Ovary (tissue), 9 donors: ENCODE measurements around the gene NCS1. TPM values are rescaled to one million over a fixed set of nuclear protein-coding genes. Genes with fewer than 3 reads are reported as not detected.

Source experiments
- DNase-seq, 5 donors: peaks; one replicate each; pipeline ENCODE4 v3.0.0-alpha.2; 2019 to 2020
- H3K27ac ChIP-seq, 2 donors: fragments of 200-600 bp; one replicate each; pipeline versions ENCODE4 v1.5.1 to v1.8.0; 2019 to 2022
- H3K27me3 ChIP-seq: fragments of 200-600 bp; one replicate; pipeline ENCODE4 v1.8.0; 2022
- H3K36me3 ChIP-seq: fragments of 200-600 bp; sonication (generic); one replicate; pipeline ENCODE4 v1.5.1; 2019
- H3K4me1 ChIP-seq: one replicate; pipeline ENCODE4 v1.8.1; 2013; ENCODE audit warnings: mild to moderate bottlenecking, moderate library complexity; ENCODE audit not compliant: insufficient read depth
- H3K4me3 ChIP-seq: fragments of 200-600 bp; sonication (generic); one replicate; pipeline ENCODE4 v1.5.1; 2017
- H3K9me3 ChIP-seq, 2 donors: fragments of 200-600 bp in 1 of 2; sonication (generic) in 1 of 2; one replicate each; pipeline versions ENCODE4 v1.5.1 to v1.8.1; 2013 to 2019; ENCODE audit warnings: mild to moderate bottlenecking in 1 of 2, moderate library complexity in 1 of 2
- CTCF ChIP-seq, 3 donors: fragments of 450-650 bp in 2 of 3; fragments of 200-600 bp in 1 of 3; IDR thresholded peaks; one replicate each; pipeline versions ENCODE4 v1.5.1 to v1.8.0; 2016 to 2022; ENCODE audit warnings: antibody characterized with exemption in 3 of 3, mild to moderate bottlenecking in 1 of 3
- EP300 ChIP-seq: sonication (generic); formaldehyde crosslinking; IDR thresholded peaks from one replicate; pipeline ENCODE4 v1.6.1; 2017; ENCODE audit warnings: antibody characterized with exemption
- POLR2A ChIP-seq: fragments of 450-650 bp; IDR thresholded peaks from one replicate; pipeline ENCODE4 v1.6.1; 2017; ENCODE audit warnings: antibody characterized with exemption, mild to moderate bottlenecking, moderate library complexity
- WGBS, 3 donors: extraction: QIAGEN DNeasy Blood & Tissue Kit in 1 of 3; methylation state at CpG; one replicate each; pipeline versions ENCODE4 v1.1.5 to v1.1.7; 2013 to 2017; 5-methylcytosine and 5-hydroxymethylcytosine counted together
- intact Hi-C, 4 donors: fragments of 100-400 bp; cut with DNase I; formaldehyde crosslinking; loops; one replicate each; pipeline versions ENCODE4 v1.11.0 to v1.15.1; 2022 to 2023
- polyA plus RNA-seq, 2 donors: library from polyadenylated mRNA; stranded (reverse); fragments of 200-250 nt in 1 of 2; fragments of 350-450 nt in 1 of 2; fragmentation: Illumina TruSeq in 1 of 2; extraction: RNeasy Lipid Tissue Mini Kit (QIAGEN cat#74804) in 1 of 2; gene quantifications; one replicate each; pipeline ENCODE4 v1.2.3, GENCODE V29; 2013 to 2014
- total RNA-seq, 7 donors: library from RNA; depleted of rRNA in 2 of 7; stranded (reverse); fragments of >200 nt in 2 of 7; fragmentation: NEBNext Ultra II Directional in 3 of 7; extraction: Animal tissue kit (Norgen Biotek cat#: 25700) in 3 of 7; gene quantifications; one replicate each; pipeline versions ENCODE4 v1.1.0 to v1.2.4, GENCODE V29; 2016 to 2023
- donor health status: DM: no; HTN: no; CAD: no; lungs with moderate emphysema.
- donor health status: DM: no; HTN: no; CAD: no.
- donor health status: Bipolar disorder and iron deficiency.
- donor health status: DM: yes; HTN: yes; CAD: no.
- donor health status: DM: no; HTN: no; CAD: no.
- donor health status: DM: yes; HTN: yes; CAD: no.

The NCS1 gene
- total and polyA plus RNA-seq, 9 donors: 3.6 to 46.7 (median 25.0) TPM

GRCh38 chr9:130185017-130185416, 12.8 kb downstream of the NCS1 start:
- DNase-seq: no peak
- no peaks in the 10 kb centered on the region for H3K9me3 ChIP-seq
- intact Hi-C loops: no loop called here
- H3K27ac ChIP-seq: peak overlapping the region; percentile 70 to 76
- WGBS, 3 donors: 21 to 44% (median 29%) methylated on average over 15 of the region's 15 CpGs
- peak overlapping the region; percentile 28 for H3K4me3 ChIP-seq
- H3K27me3 ChIP-seq: no peaks in the 10 kb centered on the region
- TF ChIP-seq POLR2A (no peak), CTCF (IDR thresholded peaks at IDR 0.05) (no peak), EP300 (no peak)
- H3K4me1 ChIP-seq: peaks cover 25% of the 10 kb centered on the region
- no peaks in the 10 kb centered on the region for H3K36me3 ChIP-seq

GRCh38 chr9:130185490-130186031, 13.4 kb downstream of the NCS1 start:
- H3K27ac ChIP-seq: peak overlapping the region; percentile 70 to 76
- peak in 2 of 5 donors; percentile 36 to 44 for DNase-seq
- no peaks in the 10 kb centered on the region for H3K36me3 ChIP-seq
- H3K9me3 ChIP-seq: no peaks in the 10 kb centered on the region
- H3K4me1 ChIP-seq: peaks cover 25% of the 10 kb centered on the region
- no peaks in the 10 kb centered on the region for H3K27me3 ChIP-seq
- intact Hi-C loops: no loop called here
- 17 to 21% (median 20%) methylated on average over 17 of the region's 17 CpGs for WGBS, 3 donors
- peak overlapping the region; percentile 28 for H3K4me3 ChIP-seq
- no peak for TF ChIP-seq EP300
- TF ChIP-seq POLR2A: no peak
- TF ChIP-seq CTCF (IDR thresholded peaks at IDR 0.05): no peak

GRCh38 chr9:130186051-130186450, 13.8 kb downstream of the NCS1 start:
- intact Hi-C loops: no loop called here
- peak overlapping the region; percentile 70 to 76 for H3K27ac ChIP-seq
- no peaks in the 10 kb centered on the region for H3K27me3 ChIP-seq
- no peak for TF ChIP-seq EP300
- TF ChIP-seq POLR2A: no peak
- no peak for TF ChIP-seq CTCF (IDR thresholded peaks at IDR 0.05)
- no peaks in the 10 kb centered on the region for H3K36me3 ChIP-seq
- no peaks in the 10 kb centered on the region for H3K9me3 ChIP-seq
- peak in 1 of 5 donors; percentile 37 for DNase-seq
- peaks cover 25% of the 10 kb centered on the region for H3K4me1 ChIP-seq
- 22 to 29% (median 28%) methylated on average over 6 of the region's 6 CpGs for WGBS, 3 donors
- peak overlapping the region; percentile 28 for H3K4me3 ChIP-seq

- Histone ChIP-seq H3K36me3 (no peaks in the 10 kb centered on the region), H3K9me3 (no peaks in the 10 kb centered on the region), H3K4me3 (peak overlapping the region; percentile 17), H3K27me3 (no peaks in the 10 kb centered on the region), H3K27ac (peak overlapping the region in 1 of 2 donors; percentile 76), H3K4me1 (peaks cover 25% of the 10 kb centered on the region)
- 54 to 70% (median 58%) methylated on average over 22 to 25 of the region's 25 CpGs for WGBS, 3 donors
- intact Hi-C loops: no loop called here
- DNase-seq: peak in 4 of 5 donors; percentile 58 to 70 (median 64)
- no peak for TF ChIP-seq EP300
- no peak for TF ChIP-seq POLR2A
- TF ChIP-seq CTCF (IDR thresholded peaks at IDR 0.05): no peak
Observed at GRCh38 chr9:130186839-130187522, 14.8 kb downstream of the NCS1 start.
